NCI-H1930 (cell line): Measurements from ENCODE around the gene MTMR12.

Experiments
- DNase-seq, 2 experiments: peaks; one replicate each; lab custom pipeline; 2025; lab: John Stamatoyannopoulos, UW

Gene MTMR12

GRCh38 chr5:32312595-32313332 is at the start of gene MTMR12:
MTMR12 (minus strand) TSS chr5:32312939; CDS start chr5:32312838, 101 bp downstream.
- DNase-seq: peak; percentile 100

GRCh38 chr5:32362527-32362926 is 49.8 kb upstream of the MTMR12 start:
- DNase-seq: no peak

GRCh38 chr5:32360906-32361305 is 48.2 kb upstream of the MTMR12 start:
- no peak for DNase-seq

GRCh38 chr5:32358611-32359010 is 45.9 kb upstream of the MTMR12 start:
- DNase-seq: no peak

- DNase-seq: no peak
Measured at GRCh38 chr5:32357658-32358057, 44.9 kb upstream of the MTMR12 start.

GRCh38 chr5:32355686-32356085 is 42.9 kb upstream of the MTMR12 start:
- DNase-seq: no peak

- DNase-seq: no peak
Measured at GRCh38 chr5:32353420-32353819, 40.7 kb upstream of the MTMR12 start.

- DNase-seq: no peak
Measured at GRCh38 chr5:32352685-32353084, 39.9 kb upstream of the MTMR12 start.

GRCh38 chr5:32346869-32347268 is 34.1 kb upstream of the MTMR12 start:
- no peak for DNase-seq

- no peak for DNase-seq
Measured at GRCh38 chr5:32343058-32343672, 30.4 kb upstream of the MTMR12 start.

GRCh38 chr5:32342656-32343055 is 29.9 kb upstream of the MTMR12 start:
- no peak for DNase-seq

GRCh38 chr5:32339878-32340277 is 27.1 kb upstream of the MTMR12 start:
- no peak for DNase-seq

- peak in 1 of 2 experiments; percentile 67 for DNase-seq
Measured at GRCh38 chr5:32339198-32339597, 26.5 kb upstream of the MTMR12 start.

GRCh38 chr5:32332966-32333365 is 20.2 kb upstream of the MTMR12 start:
- DNase-seq: no peak

- no peak for DNase-seq
Measured at GRCh38 chr5:32332361-32332760, 19.6 kb upstream of the MTMR12 start.

GRCh38 chr5:32331935-32332274 is 19.2 kb upstream of the MTMR12 start:
- DNase-seq: no peak

GRCh38 chr5:32331217-32331934 is 18.6 kb upstream of the MTMR12 start:
- DNase-seq: no peak

GRCh38 chr5:32330126-32330971 is 17.6 kb upstream of the MTMR12 start:
- DNase-seq: no peak

GRCh38 chr5:32329395-32329834 is 16.7 kb upstream of the MTMR12 start:
- peak in 1 of 2 experiments; percentile 47 for DNase-seq

- no peak for DNase-seq
Measured at GRCh38 chr5:32326216-32326772, 13.6 kb upstream of the MTMR12 start.

- no peak for DNase-seq
Measured at GRCh38 chr5:32325616-32326015, 12.9 kb upstream of the MTMR12 start.

- DNase-seq: no peak
Measured at GRCh38 chr5:32325062-32325461, 12.3 kb upstream of the MTMR12 start.
